Activated T-cell treated with anti-CD3 and anti-CD28 coated beads for 24 hours (primary cell): ENCODE measurements around the gene SNRNP27.
"Not testable (repeated sequence)": the region's sequence is repeated elsewhere in the genome, so short reads cannot be mapped to it uniquely, and the experiment has no call there.

ENCODE experiments used
- DNase-seq: peaks from one replicate; pipeline ENCODE4 v3.0.0-alpha.2; 2020; ENCODE audit warnings: low read depth

SNRNP27 gene

GRCh38 chr2:69946351-69947324 lies 52.9 kb downstream of the SNRNP27 start:
- peak; percentile 29 for DNase-seq

- DNase-seq: no peak
Measured at GRCh38 chr2:69947325-69947931, 53.7 kb downstream of the SNRNP27 start.

GRCh38 chr2:69948032-69948962 lies 54.5 kb downstream of the SNRNP27 start:
- DNase-seq: no peak

- DNase-seq: no peak
Measured at GRCh38 chr2:69948963-69949645, 55.3 kb downstream of the SNRNP27 start.

GRCh38 chr2:69950241-69950640 lies 56.5 kb downstream of the SNRNP27 start:
- DNase-seq: no peak

- not testable (repeated sequence) for DNase-seq
Measured at GRCh38 chr2:69950671-69951070, 56.9 kb downstream of the SNRNP27 start.

- DNase-seq: no peak
Measured at GRCh38 chr2:69952336-69953115, 58.8 kb downstream of the SNRNP27 start.

GRCh38 chr2:69954084-69954483 lies 60.3 kb downstream of the SNRNP27 start:
- DNase-seq: no peak
